ENCODE data around the gene MSI1. TPM values are rescaled to one million over a fixed set of nuclear protein-coding genes. Genes with fewer than 3 reads are reported as not detected.

Gene MSI1
- total and polyA plus RNA-seq, 2 of the 13 experiments (the other 11 are each of a cell fraction or from before 2014, with no cell fraction given) = 0.09 to 0.46 TPM

- TF ChIP-seq POLR2G (IDR thresholded peaks at IDR 0.05; ENCODE audit: low read depth, low read length) = peak; percentile 100
- TF ChIP-seq ZMYM4 (CRISPR knock-in tag; IDR thresholded peaks at IDR 0.05) = peak; percentile 42
- peak; percentile 37; the same call in 1 of the 2 replicates for TF ChIP-seq HNF4G (IDR thresholded peaks at IDR 0.05; ENCODE audit: borderline replicate concordance, low read depth, low read length)
- TF ChIP-seq HNF4G (CRISPR knock-in tag; IDR thresholded peaks at IDR 0.05; ENCODE audit: borderline replicate concordance, low read depth) = no peak
- peak; percentile 94 for TF ChIP-seq HOXA5 (CRISPR knock-in tag; IDR thresholded peaks at IDR 0.05)
- TF ChIP-seq ZNF234 (CRISPR knock-in tag; conservative IDR thresholded peaks at IDR 0.05) = no peak
- peak; percentile 98 for TF ChIP-seq DR1 (CRISPR knock-in tag; IDR thresholded peaks at IDR 0.05)
- no peak; the same call in 1 of the 2 replicates for TF ChIP-seq MXD4 (CRISPR knock-in tag; IDR thresholded peaks at IDR 0.05)
- TF ChIP-seq ZNF652 (CRISPR knock-in tag; IDR thresholded peaks at IDR 0.05; ENCODE audit: borderline replicate concordance, low read depth) = no peak; the same call in 1 of the 2 replicates
- TF ChIP-seq, protein P1, sequence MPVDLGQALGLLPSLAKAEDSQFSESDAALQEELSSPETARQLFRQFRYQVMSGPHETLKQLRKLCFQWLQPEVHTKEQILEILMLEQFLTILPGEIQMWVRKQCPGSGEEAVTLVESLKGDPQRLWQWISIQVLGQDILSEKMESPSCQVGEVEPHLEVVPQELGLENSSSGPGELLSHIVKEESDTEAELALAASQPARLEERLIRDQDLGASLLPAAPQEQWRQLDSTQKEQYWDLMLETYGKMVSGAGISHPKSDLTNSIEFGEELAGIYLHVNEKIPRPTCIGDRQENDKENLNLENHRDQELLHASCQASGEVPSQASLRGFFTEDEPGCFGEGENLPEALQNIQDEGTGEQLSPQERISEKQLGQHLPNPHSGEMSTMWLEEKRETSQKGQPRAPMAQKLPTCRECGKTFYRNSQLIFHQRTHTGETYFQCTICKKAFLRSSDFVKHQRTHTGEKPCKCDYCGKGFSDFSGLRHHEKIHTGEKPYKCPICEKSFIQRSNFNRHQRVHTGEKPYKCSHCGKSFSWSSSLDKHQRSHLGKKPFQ (CRISPR knock-in tag; IDR thresholded peaks at IDR 0.05; ENCODE audit: insufficient replicate concordance) = no peak
- TF ChIP-seq SNAI1 (CRISPR knock-in tag; IDR thresholded peaks at IDR 0.05; ENCODE audit: borderline replicate concordance) = peak; percentile 73; the same call in 1 of the 2 replicates
- no peak for TF ChIP-seq PAX8 (CRISPR knock-in tag; IDR thresholded peaks at IDR 0.05; ENCODE audit: borderline replicate concordance)
- TF ChIP-seq, protein P2, sequence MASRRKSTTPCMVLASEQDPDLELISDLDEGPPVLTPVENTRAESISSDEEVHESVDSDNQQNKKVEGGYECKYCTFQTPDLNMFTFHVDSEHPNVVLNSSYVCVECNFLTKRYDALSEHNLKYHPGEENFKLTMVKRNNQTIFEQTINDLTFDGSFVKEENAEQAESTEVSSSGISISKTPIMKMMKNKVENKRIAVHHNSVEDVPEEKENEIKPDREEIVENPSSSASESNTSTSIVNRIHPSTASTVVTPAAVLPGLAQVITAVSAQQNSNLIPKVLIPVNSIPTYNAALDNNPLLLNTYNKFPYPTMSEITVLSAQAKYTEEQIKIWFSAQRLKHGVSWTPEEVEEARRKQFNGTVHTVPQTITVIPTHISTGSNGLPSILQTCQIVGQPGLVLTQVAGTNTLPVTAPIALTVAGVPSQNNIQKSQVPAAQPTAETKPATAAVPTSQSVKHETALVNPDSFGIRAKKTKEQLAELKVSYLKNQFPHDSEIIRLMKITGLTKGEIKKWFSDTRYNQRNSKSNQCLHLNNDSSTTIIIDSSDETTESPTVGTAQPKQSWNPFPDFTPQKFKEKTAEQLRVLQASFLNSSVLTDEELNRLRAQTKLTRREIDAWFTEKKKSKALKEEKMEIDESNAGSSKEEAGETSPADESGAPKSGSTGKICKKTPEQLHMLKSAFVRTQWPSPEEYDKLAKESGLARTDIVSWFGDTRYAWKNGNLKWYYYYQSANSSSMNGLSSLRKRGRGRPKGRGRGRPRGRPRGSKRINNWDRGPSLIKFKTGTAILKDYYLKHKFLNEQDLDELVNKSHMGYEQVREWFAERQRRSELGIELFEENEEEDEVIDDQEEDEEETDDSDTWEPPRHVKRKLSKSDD (CRISPR knock-in tag; IDR thresholded peaks at IDR 0.05; ENCODE audit: low read depth) = peak; percentile 63; the same call in 1 of the 2 replicates
- TF ChIP-seq RXRB (CRISPR knock-in tag; IDR thresholded peaks at IDR 0.05; ENCODE audit: borderline replicate concordance) = peak; percentile 80
- TF ChIP-seq, protein P3, sequence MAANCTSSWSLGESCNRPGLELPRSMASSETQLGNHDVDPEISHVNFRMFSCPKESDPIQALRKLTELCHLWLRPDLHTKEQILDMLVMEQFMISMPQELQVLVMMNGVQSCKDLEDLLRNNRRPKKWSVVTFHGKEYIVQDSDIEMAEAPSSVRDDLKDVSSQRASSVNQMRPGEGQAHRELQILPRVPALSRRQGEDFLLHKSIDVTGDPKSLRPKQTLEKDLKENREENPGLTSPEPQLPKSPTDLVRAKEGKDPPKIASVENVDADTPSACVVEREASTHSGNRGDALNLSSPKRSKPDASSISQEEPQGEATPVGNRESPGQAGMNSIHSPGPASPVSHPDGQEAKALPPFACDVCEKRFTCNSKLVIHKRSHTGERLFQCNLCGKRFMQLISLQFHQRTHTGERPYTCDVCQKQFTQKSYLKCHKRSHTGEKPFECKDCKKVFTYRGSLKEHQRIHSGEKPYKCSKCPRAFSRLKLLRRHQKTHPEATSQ (CRISPR knock-in tag; IDR thresholded peaks at IDR 0.05; ENCODE audit: borderline replicate concordance) = peak; percentile 52; the same call in 1 of the 2 replicates
- peak; percentile 63; the same call in 1 of the 2 replicates for TF ChIP-seq MYPOP (CRISPR knock-in tag; IDR thresholded peaks at IDR 0.05)
Measured at GRCh38 chr12:120292661-120293531, 76.1 kb downstream of the MSI1 start, which contains the start of gene RNU4-1 (continued).
